Measurements from ENCODE around the gene TLL1. TPM values are rescaled to one million over a fixed set of nuclear protein-coding genes. Genes with fewer than 3 reads are reported as not detected.

The TLL1 gene
- total RNA-seq, 1 experiment from 2014 or later, result 0.63 TPM

- Mint-ChIP-seq H3K27me3 (ENCODE audit: low read depth) (no peaks in the 10 kb centered on the region), H3K27ac (no peak overlapping the region), H3K36me3 (no peaks in the 10 kb centered on the region), H3K9me3 (no peaks in the 10 kb centered on the region), H3K4me3 (no peak overlapping the region), H3K4me1 (no peaks in the 10 kb centered on the region)
- DNase-seq (ENCODE audit: low spot score), result no peak
- ChIA-PET POLR2A (no interaction called here), CTCF (no interaction called here)
- no peak for ATAC-seq
- TF ChIP-seq, protein P1, sequence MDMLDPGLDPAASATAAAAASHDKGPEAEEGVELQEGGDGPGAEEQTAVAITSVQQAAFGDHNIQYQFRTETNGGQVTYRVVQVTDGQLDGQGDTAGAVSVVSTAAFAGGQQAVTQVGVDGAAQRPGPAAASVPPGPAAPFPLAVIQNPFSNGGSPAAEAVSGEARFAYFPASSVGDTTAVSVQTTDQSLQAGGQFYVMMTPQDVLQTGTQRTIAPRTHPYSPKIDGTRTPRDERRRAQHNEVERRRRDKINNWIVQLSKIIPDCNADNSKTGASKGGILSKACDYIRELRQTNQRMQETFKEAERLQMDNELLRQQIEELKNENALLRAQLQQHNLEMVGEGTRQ (CRISPR knock-in tag; IDR thresholded peaks at IDR 0.05), result no peak
- TF ChIP-seq SP1 (CRISPR knock-in tag; conservative IDR thresholded peaks at IDR 0.05) (no peak), CDX4 (CRISPR knock-in tag; IDR thresholded peaks at IDR 0.05; ENCODE audit: borderline replicate concordance) (no peak), HMGA2 (CRISPR knock-in tag; IDR thresholded peaks at IDR 0.05) (no peak), NR3C1 (CRISPR knock-in tag; conservative IDR thresholded peaks at IDR 0.05; ENCODE audit: low read depth) (no peak), ZNF263 (CRISPR knock-in tag; IDR thresholded peaks at IDR 0.05; ENCODE audit: low read depth) (no peak), GABPB1 (CRISPR knock-in tag; IDR thresholded peaks at IDR 0.05) (no peak), JAZF1 (CRISPR knock-in tag; IDR thresholded peaks at IDR 0.05) (no peak), FOXK1 (CRISPR knock-in tag; IDR thresholded peaks at IDR 0.05) (no peak), PRRX2 (CRISPR knock-in tag; IDR thresholded peaks at IDR 0.05) (no peak), ATF6 (CRISPR knock-in tag; IDR thresholded peaks at IDR 0.05) (no peak), TEAD4 (CRISPR knock-in tag; IDR thresholded peaks at IDR 0.05) (no peak)
Observed at GRCh38 chr4:165855191-165855590, 17.8 kb upstream of the TLL1 start.

- Mint-ChIP-seq H3K36me3 (no peaks in the 10 kb centered on the region), H3K27me3 (ENCODE audit: low read depth) (no peaks in the 10 kb centered on the region), H3K9me3 (no peaks in the 10 kb centered on the region), H3K27ac (no peak overlapping the region), H3K4me1 (peaks cover 1% of the 10 kb centered on the region), H3K4me3 (no peak overlapping the region)
- DNase-seq (ENCODE audit: low spot score) (no peak), ATAC-seq (no peak)
- ChIA-PET CTCF (no interaction called here), POLR2A (no interaction called here)
- TF ChIP-seq ZNF317 (CRISPR knock-in tag; IDR thresholded peaks at IDR 0.05; ENCODE audit: borderline replicate concordance, low read depth), result no peak
- TF ChIP-seq ATF1 (CRISPR knock-in tag; IDR thresholded peaks at IDR 0.05), result no peak
- no peak for TF ChIP-seq CDX4 (CRISPR knock-in tag; IDR thresholded peaks at IDR 0.05; ENCODE audit: borderline replicate concordance)
- TF ChIP-seq IRF2 (CRISPR knock-in tag; IDR thresholded peaks at IDR 0.05; ENCODE audit: borderline replicate concordance, low read depth), result no peak
- TF ChIP-seq, protein P2, sequence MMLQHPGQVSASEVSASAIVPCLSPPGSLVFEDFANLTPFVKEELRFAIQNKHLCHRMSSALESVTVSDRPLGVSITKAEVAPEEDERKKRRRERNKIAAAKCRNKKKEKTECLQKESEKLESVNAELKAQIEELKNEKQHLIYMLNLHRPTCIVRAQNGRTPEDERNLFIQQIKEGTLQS (CRISPR knock-in tag; conservative IDR thresholded peaks at IDR 0.05), result no peak
- no peak for TF ChIP-seq FOXK1 (CRISPR knock-in tag; IDR thresholded peaks at IDR 0.05)
- no peak for TF ChIP-seq CTCF (IDR thresholded peaks at IDR 0.05)
- no peak for TF ChIP-seq PREB (CRISPR knock-in tag; IDR thresholded peaks at IDR 0.05; ENCODE audit: borderline replicate concordance)
- no peak for TF ChIP-seq ATF6 (CRISPR knock-in tag; IDR thresholded peaks at IDR 0.05)
- TF ChIP-seq GRHL2 (CRISPR knock-in tag; IDR thresholded peaks at IDR 0.05; ENCODE audit: insufficient replicate concordance, severe bottlenecking), result no peak
- no peak for TF ChIP-seq ELF4 (CRISPR knock-in tag; IDR thresholded peaks at IDR 0.05; ENCODE audit: low read depth)
- TF ChIP-seq NR3C1 (CRISPR knock-in tag; conservative IDR thresholded peaks at IDR 0.05; ENCODE audit: low read depth), result no peak
- TF ChIP-seq, protein P3, sequence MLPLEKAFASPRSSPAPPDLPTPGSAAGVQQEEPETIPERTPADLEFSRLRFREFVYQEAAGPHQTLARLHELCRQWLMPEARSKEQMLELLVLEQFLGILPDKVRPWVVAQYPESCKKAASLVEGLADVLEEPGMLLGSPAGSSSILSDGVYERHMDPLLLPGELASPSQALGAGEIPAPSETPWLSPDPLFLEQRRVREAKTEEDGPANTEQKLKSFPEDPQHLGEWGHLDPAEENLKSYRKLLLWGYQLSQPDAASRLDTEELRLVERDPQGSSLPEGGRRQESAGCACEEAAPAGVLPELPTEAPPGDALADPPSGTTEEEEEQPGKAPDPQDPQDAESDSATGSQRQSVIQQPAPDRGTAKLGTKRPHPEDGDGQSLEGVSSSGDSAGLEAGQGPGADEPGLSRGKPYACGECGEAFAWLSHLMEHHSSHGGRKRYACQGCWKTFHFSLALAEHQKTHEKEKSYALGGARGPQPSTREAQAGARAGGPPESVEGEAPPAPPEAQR (CRISPR knock-in tag; IDR thresholded peaks at IDR 0.05), result no peak
- no peak for TF ChIP-seq CBFB (CRISPR knock-in tag; IDR thresholded peaks at IDR 0.05; ENCODE audit: low read depth)
- TF ChIP-seq ZNF396 (CRISPR knock-in tag; IDR thresholded peaks at IDR 0.05; ENCODE audit: borderline replicate concordance), result no peak
Observed at GRCh38 chr4:165861363-165861762, 11.7 kb upstream of the TLL1 start.

All from WTC11 (cell line).